K562 (cell line): Measurements from ENCODE around the gene CDC14B.

ENCODE experiments used
- CTCF ChIP-seq, 3 experiments: IDR thresholded peaks in 2 of 3; conservative IDR thresholded peaks in 1 of 3; 2 replicates each; pipeline ENCODE4 v1.5.1; 2011 to 2012; ENCODE audit warnings: low read length in 3 of 3, mild to moderate bottlenecking in 3 of 3, control low read depth in 2 of 3, improper control_type of control experiment in 1 of 3, inconsistent platforms in 1 of 3, low read depth in 1 of 3, mixed read lengths in 1 of 3, moderate library complexity in 1 of 3; ENCODE audit not compliant: insufficient read depth in 2 of 3
- KAT7 ChIP-seq: sonication (generic); formaldehyde crosslinking; IDR thresholded peaks from 2 replicates; pipeline ENCODE4 v1.8.0; 2022; ENCODE audit warnings: missing genetic modification reagents, mild to moderate bottlenecking, borderline replicate concordance
- NFATC3 ChIP-seq: fragments of 450-650 bp; IDR thresholded peaks from 2 replicates; pipeline ENCODE4 v1.6.1; 2017; ENCODE audit warnings: mild to moderate bottlenecking
- PML ChIP-seq: IDR thresholded peaks from 2 replicates; pipeline ENCODE4 v1.6.1; 2012; ENCODE audit warnings: low read length, inconsistent platforms
- TF ChIP-seq, protein P1 (sequence below): fragments of 250-450 bp; sonication (Bioruptor Pico); IDR thresholded peaks from 2 replicates; pipeline ENCODE4 v1.5.0; 2021; ENCODE audit warnings: mild to moderate bottlenecking, moderate library complexity
- TF ChIP-seq, protein P2 (sequence below), 2 experiments: fragments of 450-650 bp in 1 of 2; sonication (generic) in 1 of 2; formaldehyde crosslinking in 1 of 2; IDR thresholded peaks in 1 of 2; conservative IDR thresholded peaks in 1 of 2; 2 replicates each; pipeline versions ENCODE4 v1.6.1 to v1.8.1; 2016 to 2023; ENCODE audit warnings: mild to moderate bottlenecking in 2 of 2, moderate library complexity in 2 of 2, inconsistent platforms in 1 of 2, missing genetic modification reagents in 1 of 2

DNA sequence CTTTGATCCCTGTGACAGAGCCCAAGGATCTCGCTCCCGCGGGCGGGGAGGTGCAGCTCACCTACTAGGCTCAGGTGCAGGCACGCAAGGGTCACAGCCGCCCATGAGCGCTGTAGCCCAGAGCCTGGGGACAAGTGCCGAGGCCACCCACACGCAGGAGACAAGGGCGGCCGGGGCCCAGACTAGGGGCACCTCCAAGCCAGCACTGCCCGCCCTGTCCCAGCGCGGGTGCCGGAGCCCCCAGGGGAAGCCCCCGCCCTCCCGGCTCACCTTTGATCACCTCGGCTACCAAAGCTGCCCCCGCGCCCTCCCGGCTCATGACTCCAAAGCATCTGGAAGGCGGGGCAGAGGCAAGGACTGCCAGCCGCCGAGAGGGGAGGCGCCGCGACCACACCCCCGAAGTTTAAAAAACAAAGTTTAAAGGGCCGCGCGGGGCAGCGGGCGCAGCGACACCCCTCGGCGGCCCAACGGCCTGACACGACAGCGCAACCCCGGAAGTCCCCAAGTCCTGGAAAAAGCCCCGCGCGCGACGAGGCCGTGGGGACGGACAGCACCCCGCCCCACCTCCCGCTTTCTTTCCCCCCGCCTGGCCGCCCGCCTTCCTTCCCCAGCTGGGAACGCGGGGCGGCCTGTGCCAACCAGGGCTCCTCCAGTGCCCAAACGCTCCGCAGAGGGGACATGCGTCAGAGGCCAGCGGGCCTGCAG is 53.0 kb downstream of the CDC14B start:
- TF ChIP-seq, protein P1, sequence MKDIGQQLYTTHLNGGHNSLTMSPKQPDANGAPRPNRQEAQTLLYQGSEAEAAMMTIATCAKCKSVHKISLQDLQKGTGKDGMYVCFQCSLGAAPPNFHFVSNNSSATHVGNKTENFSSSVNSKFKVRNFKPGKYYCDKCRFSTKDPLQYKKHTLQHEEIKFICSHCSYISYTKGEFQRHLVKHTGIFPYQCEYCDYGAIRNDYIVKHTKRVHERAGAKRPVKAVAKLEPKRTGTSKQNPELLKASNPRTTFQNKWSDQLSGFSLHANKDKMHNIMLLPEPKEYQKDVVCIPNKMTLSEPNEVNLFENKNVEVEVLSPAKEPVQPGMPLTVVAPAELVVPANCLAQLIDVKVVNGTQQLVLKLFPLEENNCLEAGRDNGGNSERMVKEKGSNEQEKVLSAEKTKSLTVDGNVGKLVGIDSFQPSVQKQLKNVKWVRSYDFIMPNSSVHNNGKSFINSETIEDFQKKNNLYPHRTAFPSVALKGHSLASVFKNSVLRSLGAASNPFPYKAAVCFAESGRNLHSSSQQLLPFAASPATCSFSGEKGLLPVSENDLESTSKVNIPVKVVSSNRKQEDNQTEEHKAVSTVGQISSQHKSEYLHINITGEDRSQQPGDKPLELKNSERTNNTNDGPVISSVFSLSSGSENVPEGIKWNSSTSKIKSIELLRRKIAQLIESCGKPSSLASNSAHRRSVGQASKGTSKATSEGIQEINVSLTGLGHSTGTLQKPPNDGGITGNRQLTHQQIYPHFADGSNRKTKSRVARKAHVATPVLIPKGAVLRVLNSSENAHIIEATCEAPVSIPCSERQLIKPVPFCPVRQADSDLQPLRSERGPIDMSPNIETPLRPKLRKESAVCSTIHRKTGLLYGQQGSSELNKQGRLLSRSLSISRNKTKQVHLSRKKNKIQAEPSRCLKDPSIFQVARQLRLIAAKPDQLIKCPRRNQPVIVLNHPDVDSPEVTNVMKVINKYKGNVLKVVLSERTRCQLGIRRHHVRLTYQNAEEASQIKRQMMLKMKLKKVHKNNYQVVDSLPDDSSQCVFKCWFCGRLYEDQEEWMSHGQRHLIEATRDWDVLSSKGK (CRISPR knock-in tag): no peak
- no peak for TF ChIP-seq NFATC3
- TF ChIP-seq PML: no peak
- TF ChIP-seq CTCF (IDR thresholded peaks at IDR 0.05 in 2 of 3, conservative IDR thresholded peaks at IDR 0.05 in 1 of 3; ENCODE audit: insufficient read depth in 2 of 3, low read depth in 1 of 3, low read length in 3 of 3): peak; percentile 71 to 77 (median 77)
- TF ChIP-seq, protein P2, sequence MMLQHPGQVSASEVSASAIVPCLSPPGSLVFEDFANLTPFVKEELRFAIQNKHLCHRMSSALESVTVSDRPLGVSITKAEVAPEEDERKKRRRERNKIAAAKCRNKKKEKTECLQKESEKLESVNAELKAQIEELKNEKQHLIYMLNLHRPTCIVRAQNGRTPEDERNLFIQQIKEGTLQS (IDR thresholded peaks at IDR 0.05): no peak
- TF ChIP-seq, protein P2 (CRISPR knock-in tag; conservative IDR thresholded peaks at IDR 0.05): no peak
- 0 out of 2 replicates have a peak, but pooled peaks have one; percentile 72 for TF ChIP-seq KAT7 (CRISPR knock-in tag)
